ENCODE results near the gene SF3A2.

The SF3A2 gene

GRCh38 chr19:2242816-2243215 lies 6.2 kb downstream of the SF3A2 start:
- no peak for DNase-seq

- no peak for DNase-seq
Observed at GRCh38 chr19:2243274-2244124, 6.9 kb downstream of the SF3A2 start.

- no peak for DNase-seq
Observed at GRCh38 chr19:2244125-2244411, 7.4 kb downstream of the SF3A2 start.

- DNase-seq, result no peak
Observed at GRCh38 chr19:2244486-2244885, 7.9 kb downstream of the SF3A2 start.

GRCh38 chr19:2245273-2245672 lies 8.6 kb downstream of the SF3A2 start:
- no peak for DNase-seq

GRCh38 chr19:2246014-2246620 lies 9.5 kb downstream of the SF3A2 start:
- no peak for DNase-seq

- no peak for DNase-seq
Observed at GRCh38 chr19:2246801-2247361, 10.3 kb downstream of the SF3A2 start.

- DNase-seq, result no peak
Observed at GRCh38 chr19:2247433-2248101, 10.9 kb downstream of the SF3A2 start.

GRCh38 chr19:2248136-2249009 lies 11.7 kb downstream of the SF3A2 start:
- no peak for DNase-seq

- DNase-seq, result no peak
Observed at GRCh38 chr19:2249010-2249866, 12.6 kb downstream of the SF3A2 start, which contains the start of gene AMH. Gene AMH (plus strand): TSS chr19:2249323. CDS start chr19:2249333, 10 bp downstream.

- no peak for DNase-seq
Observed at GRCh38 chr19:2249880-2250765, 13.5 kb downstream of the SF3A2 start.

- DNase-seq, result no peak
Observed at GRCh38 chr19:2250766-2251105, 14.1 kb downstream of the SF3A2 start.

- no peak for DNase-seq
Observed at GRCh38 chr19:2251106-2252054, 14.8 kb downstream of the SF3A2 start.

- no peak for DNase-seq
Observed at GRCh38 chr19:2252055-2252796, 15.6 kb downstream of the SF3A2 start.

GRCh38 chr19:2252797-2253105 lies 16.1 kb downstream of the SF3A2 start:
- DNase-seq, result no peak

GRCh38 chr19:2253106-2254063 lies 16.8 kb downstream of the SF3A2 start:
- DNase-seq, result peak; percentile 43

GRCh38 chr19:2254064-2254872 lies 17.6 kb downstream of the SF3A2 start:
- no peak for DNase-seq
